GM19467 (cell line): ENCODE measurements around the gene AP4E1.
"Not testable (repeated sequence)": the region's sequence is repeated elsewhere in the genome, so short reads cannot be mapped to it uniquely, and the experiment has no call there.

Experiments
- ATAC-seq: cut with Tn5 transposase; IDR thresholded peaks from one replicate; pipeline ENCODE4 v1.9.1; 2021; ENCODE audit warnings: mild to moderate bottlenecking, moderate library complexity; ENCODE audit not compliant: unreplicated experiment

Gene AP4E1

GRCh38 chr15:51016615-51017014 lies 108.1 kb downstream of the AP4E1 start:
- no peak for ATAC-seq

DNA sequence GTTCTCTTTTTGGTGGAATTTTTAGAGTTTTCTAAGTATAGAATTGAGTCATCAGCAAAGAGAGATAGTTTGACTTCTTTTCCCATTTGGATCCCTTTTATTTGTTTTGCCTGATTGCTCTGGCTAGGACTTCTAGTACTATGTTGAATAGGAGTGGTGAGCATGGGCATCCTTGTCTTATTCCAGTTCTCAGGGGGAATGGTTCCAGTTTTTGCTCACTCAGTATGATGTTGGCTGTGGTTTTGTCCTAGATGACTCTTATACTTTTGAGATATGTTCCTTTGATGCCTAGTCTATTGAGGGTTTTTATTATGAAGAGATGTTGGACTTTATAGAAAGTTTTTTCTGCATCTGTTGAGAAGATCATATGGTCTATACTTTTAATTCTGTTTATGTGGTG lies 113.7 kb downstream of the AP4E1 start:
- no peak for ATAC-seq

DNA sequence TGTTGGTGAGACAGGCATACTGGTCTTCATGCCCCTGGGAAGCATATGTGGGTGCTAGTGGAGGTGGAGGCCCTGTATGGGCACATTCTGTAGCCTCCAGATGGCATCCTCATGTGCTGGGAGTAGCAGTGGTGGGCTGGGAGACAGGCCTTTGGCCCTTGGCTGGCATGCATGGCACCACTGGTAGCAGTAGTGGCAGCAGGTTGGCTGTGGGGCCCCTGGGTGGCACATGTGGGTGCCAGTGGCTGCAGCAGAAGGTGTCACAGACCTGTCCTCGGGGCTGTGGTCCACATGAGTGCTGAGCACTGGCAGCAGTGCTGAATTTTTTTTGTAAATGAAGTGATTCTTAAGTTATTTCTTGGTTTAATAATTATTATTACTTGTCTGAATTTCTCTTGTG lies 115.0 kb downstream of the AP4E1 start:
- no peak for ATAC-seq

DNA sequence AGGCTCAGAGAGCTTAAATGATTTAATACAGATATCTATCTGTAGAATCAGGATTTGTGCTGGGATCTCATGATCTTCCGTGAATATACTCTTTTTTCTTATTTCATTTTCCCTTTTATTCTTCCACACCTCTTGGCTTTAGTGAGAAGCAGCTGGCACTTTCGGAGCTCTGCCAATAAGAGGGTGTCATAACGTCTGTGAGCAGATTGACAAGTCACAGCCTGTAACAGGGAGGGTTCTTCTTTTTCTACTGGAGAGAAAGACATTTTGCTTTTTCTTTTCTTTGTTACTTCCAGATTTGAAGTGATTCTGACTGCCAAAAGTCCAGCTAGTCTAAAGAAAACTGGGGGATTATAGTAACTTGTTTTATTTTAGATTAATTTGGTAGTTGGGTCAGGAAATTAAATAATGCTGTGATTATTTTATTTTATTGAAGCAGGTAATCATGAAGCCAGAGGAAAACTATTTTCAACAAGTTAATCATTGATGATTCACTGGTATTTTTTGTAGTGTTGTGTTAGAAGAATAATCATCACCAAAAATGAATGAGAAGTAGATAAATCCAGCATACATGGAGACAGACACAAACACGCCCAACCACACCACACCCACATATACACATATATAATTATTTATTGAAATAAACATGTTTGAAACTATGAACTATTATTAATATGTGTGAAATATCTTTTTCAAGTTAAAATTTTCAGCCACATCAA lies 116.4 kb downstream of the AP4E1 start:
- ATAC-seq: no peak

GRCh38 chr15:51025454-51025846 lies 117.0 kb downstream of the AP4E1 start:
- no peak for ATAC-seq

DNA sequence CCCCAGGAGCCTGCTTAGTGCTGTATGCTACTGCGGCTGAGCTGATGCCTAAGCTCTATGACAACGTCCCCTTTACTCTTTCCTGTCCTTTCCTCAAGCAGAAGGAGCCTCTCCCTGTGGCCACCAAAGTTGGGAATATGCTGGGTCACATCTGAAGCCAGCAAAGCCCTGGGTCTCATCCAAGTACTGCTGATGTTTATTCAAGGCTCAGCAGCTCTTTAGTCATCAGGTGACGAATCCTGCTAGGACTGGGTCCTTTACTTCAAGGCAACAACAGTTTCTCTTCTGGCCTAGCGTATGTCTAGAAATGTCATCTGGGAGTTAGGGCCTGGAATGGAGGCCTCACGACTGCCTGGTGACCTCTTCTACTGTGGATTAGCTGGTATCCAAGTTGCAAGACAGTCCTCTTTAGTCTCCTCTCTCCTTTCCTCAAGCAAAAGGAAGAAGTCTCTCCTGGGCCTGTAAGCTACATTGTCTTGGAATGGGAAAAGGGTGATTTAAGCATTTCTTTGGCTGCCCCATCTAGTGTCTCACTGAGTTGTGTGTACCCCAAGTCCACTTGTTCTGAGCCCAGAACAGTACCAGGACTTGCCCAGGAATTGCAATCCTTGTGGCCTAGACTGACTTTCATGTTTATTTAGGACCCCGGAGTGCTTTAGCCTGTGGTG lies 122.3 kb downstream of the AP4E1 start:
- ATAC-seq: no peak

- not testable (repeated sequence) for ATAC-seq
Measured at GRCh38 chr15:51037474-51037873, 129.0 kb downstream of the AP4E1 start.

GRCh38 chr15:51038162-51038973 lies 129.9 kb downstream of the AP4E1 start:
- no peak for ATAC-seq

- ATAC-seq: no peak
Measured at GRCh38 chr15:51038974-51039319, 130.5 kb downstream of the AP4E1 start.

DNA sequence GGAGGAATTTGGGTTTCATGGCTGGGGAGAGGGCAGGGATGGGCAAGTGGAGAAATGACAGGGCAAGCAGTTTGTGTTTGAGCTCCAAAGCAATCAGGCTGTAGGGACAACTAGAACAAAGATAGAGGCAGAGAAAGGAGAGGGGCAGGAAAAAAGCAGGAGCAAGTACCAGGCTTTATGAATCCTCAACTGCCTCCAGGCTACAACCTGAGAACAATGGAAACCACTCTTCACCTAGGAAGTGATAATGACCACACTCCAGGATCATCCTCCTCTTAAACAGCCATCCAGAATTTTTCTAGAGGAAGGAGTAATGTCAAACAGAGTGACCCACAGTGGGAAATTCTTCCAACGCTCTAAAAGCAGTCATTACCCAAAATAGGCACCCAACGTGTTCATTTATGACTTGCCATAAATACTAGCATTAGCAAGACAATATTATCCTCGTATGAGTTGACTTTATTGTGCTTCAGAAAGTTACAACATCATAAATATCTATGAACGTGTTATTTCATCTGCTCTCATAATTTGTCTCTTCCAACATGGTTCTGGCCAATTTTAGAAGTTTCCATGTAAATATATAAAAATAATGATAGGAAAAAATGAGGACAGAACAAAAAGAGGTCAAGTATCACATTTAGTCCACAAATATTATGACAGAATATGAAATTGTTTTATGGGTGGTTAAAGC lies 135.7 kb downstream of the AP4E1 start:
- ATAC-seq: no peak

- ATAC-seq: no peak
Measured at GRCh38 chr15:51046016-51046415, 137.5 kb downstream of the AP4E1 start.

GRCh38 chr15:51046799-51047449 lies 138.4 kb downstream of the AP4E1 start:
- no peak for ATAC-seq

- no peak for ATAC-seq
Measured at GRCh38 chr15:51048308-51048707, 139.8 kb downstream of the AP4E1 start.

GRCh38 chr15:51049081-51049480 lies 140.6 kb downstream of the AP4E1 start:
- no peak for ATAC-seq

DNA sequence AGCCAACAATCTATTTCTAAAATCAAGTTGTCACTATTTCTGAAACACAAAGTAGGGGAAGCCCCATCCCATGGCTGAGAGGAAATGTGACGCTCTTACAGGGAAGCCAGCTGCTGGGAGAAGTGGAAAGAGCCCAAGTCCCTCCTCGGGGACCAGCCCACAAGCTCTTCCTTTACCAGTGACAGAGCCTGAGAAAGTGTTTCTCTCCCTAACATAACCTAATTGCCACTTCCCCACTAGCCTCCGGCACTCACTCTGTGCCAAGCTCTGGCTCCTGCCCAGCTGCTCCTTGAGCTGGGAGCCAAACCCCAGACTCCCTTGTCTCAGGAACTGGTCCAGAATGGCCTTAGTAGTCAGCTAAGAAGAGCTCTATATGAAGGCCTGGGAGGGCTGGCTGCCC lies 143.3 kb downstream of the AP4E1 start:
- ATAC-seq: no peak

DNA sequence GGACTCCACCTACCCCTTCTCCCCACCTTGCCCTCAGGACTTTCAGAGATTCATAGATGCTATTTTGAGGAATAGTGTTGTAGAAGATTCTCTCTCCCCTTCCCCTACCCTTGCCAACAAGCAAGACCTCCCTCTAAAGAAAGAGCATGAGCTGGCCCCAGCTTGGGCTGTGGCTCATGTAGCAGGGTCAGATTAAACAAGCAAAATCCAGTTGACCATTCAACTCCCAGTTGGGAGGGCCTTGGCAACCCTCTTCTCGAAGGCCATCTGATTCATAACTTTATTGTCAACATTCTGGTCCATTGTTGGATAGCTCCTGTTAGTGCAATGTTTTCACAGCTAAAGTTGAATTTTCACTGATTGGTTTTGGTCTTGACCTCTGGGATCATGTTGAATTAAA lies 145.1 kb downstream of the AP4E1 start:
- no peak for ATAC-seq

- ATAC-seq: no peak
Measured at GRCh38 chr15:51054535-51054934, 146.1 kb downstream of the AP4E1 start.
